IMR-90 (cell line): Measurements from ENCODE around the gene ARFGAP3. TPM values are rescaled to one million over a fixed set of nuclear protein-coding genes. Genes with fewer than 3 reads are reported as not detected.

ENCODE experiments used
- ATAC-seq: fragments of 200-7000 bp; cut with Tn5 transposase; 2 replicates; pipeline ENCODE4 v1.9.1; 2020; ENCODE audit warnings: low read depth, mild to moderate bottlenecking, moderate library complexity
- BruUV-seq: library from RNA; stranded (reverse); fragments of 400-500 nt; replicated peaks from 2 replicates; lab custom pipeline; 2021; lab: Mats Ljungman, UMichigan
- CTCF ChIA-PET: fragments of 300-600 bp; formaldehyde crosslinking; extraction: SDS; loops from one replicate; lab custom pipeline; 2021; ENCODE audit warnings: antibody characterized with exemption; lab: Yijun Ruan, JAX
- POLR2A ChIA-PET: fragments of 300-600 bp; sonication (Branson Sonifier 250); formaldehyde crosslinking; loops from one replicate; lab custom pipeline; 2022; ENCODE audit warnings: antibody characterized with exemption; ENCODE audit not compliant: unreplicated experiment; lab: Charles Lee
- DNase-seq: peaks from one replicate; pipeline ENCODE4 v3.0.0; 2013
- H2AFZ ChIP-seq: replicated peaks from 2 replicates; pipeline ENCODE3; 2013; ENCODE audit warnings: low read length, mild to moderate bottlenecking; ENCODE audit not compliant: poor library complexity
- H2AK5ac ChIP-seq: 2 replicates; pipeline ENCODE4 v1.6.1; 2013; ENCODE audit warnings: low read depth, low read length, inconsistent platforms
- H2AK9ac ChIP-seq: replicated peaks from 2 replicates; pipeline ENCODE3; 2013; ENCODE audit warnings: mild to moderate bottlenecking, low read depth, low read length, moderate library complexity; ENCODE audit not compliant: poor library complexity
- H2BK120ac ChIP-seq: 2 replicates; pipeline ENCODE4 v1.6.1; 2013; ENCODE audit warnings: low read depth, low read length, inconsistent platforms
- H2BK15ac ChIP-seq: 3 replicates; pipeline ENCODE4 v1.6.1; 2013; ENCODE audit warnings: low read depth, low read length, inconsistent platforms
- H2BK20ac ChIP-seq: 2 replicates; pipeline ENCODE4 v1.6.1; 2013; ENCODE audit warnings: low read depth, mild to moderate bottlenecking, inconsistent platforms, low read length, moderate library complexity
- H2BK5ac ChIP-seq: 2 replicates; pipeline ENCODE4 v1.6.1; 2013; ENCODE audit warnings: mild to moderate bottlenecking, low read depth, low read length, inconsistent platforms; ENCODE audit not compliant: poor library complexity, severe bottlenecking
- H3K14ac ChIP-seq: replicated peaks from 2 replicates; pipeline ENCODE4 v1.6.1; 2013; ENCODE audit warnings: low read depth, low read length, inconsistent platforms
- H3K18ac ChIP-seq: 2 replicates; pipeline ENCODE4 v1.6.1; 2013; ENCODE audit warnings: low read depth, low read length, control low read depth
- H3K23ac ChIP-seq: 2 replicates; pipeline ENCODE4 v1.6.1; 2013; ENCODE audit warnings: low read depth, low read length, inconsistent platforms
- H3K27ac ChIP-seq: 2 replicates; pipeline ENCODE4 v1.5.1; 2013; ENCODE audit warnings: mild to moderate bottlenecking, control low read depth, low read length; ENCODE audit not compliant: insufficient read depth
- H3K27me3 ChIP-seq: 2 replicates; pipeline ENCODE4 v1.6.1; 2013; ENCODE audit warnings: low read length; ENCODE audit not compliant: control insufficient read depth, insufficient read depth
- H3K36me3 ChIP-seq: 2 replicates; pipeline ENCODE4 v1.6.1; 2013; ENCODE audit warnings: low read length, mixed read lengths; ENCODE audit not compliant: control insufficient read depth, insufficient read depth
- H3K4ac ChIP-seq: 2 replicates; pipeline ENCODE4 v1.6.1; 2013; ENCODE audit warnings: low read depth, low read length, inconsistent platforms
- H3K4me1 ChIP-seq: 2 replicates; pipeline ENCODE4 v1.6.1; 2013; ENCODE audit warnings: low read length, mixed read lengths; ENCODE audit not compliant: control insufficient read depth, insufficient read depth
- H3K4me2 ChIP-seq: 2 replicates; pipeline ENCODE4 v1.6.1; 2013; ENCODE audit warnings: low read depth, mild to moderate bottlenecking, control low read depth, low read length, moderate library complexity
- H3K4me3 ChIP-seq: 2 replicates; pipeline ENCODE4 v1.5.1; 2013; ENCODE audit warnings: low read depth, mild to moderate bottlenecking, control low read depth, low read length, moderate library complexity; ENCODE audit not compliant: insufficient read depth
- H3K56ac ChIP-seq: 2 replicates; pipeline ENCODE4 v1.6.1; 2013; ENCODE audit warnings: low read length, inconsistent platforms; ENCODE audit not compliant: insufficient read depth; ENCODE audit errors: extremely low read depth
- H3K79me1 ChIP-seq, 2 experiments: 2 replicates each; pipeline ENCODE4 v1.6.1; 2013; ENCODE audit warnings: low read length in 2 of 2, inconsistent platforms in 1 of 2, low read depth in 1 of 2
- H3K9ac ChIP-seq: 2 replicates; pipeline ENCODE4 v1.6.1; 2013; ENCODE audit warnings: low read depth, low read length, control low read depth
- H3K9me1 ChIP-seq: 2 replicates; pipeline ENCODE4 v1.6.1; 2013; ENCODE audit warnings: low read length, inconsistent platforms; ENCODE audit not compliant: insufficient read depth
- H3K9me3 ChIP-seq: 2 replicates; pipeline ENCODE4 v1.6.1; 2013; ENCODE audit warnings: low read length; ENCODE audit not compliant: control insufficient read depth, insufficient read depth
- H4K20me1 ChIP-seq: 2 replicates; pipeline ENCODE4 v1.6.1; 2013; ENCODE audit warnings: low read length, inconsistent platforms; ENCODE audit not compliant: insufficient read depth
- H4K5ac ChIP-seq: 2 replicates; pipeline ENCODE4 v1.6.1; 2013; ENCODE audit warnings: mild to moderate bottlenecking, low read depth, low read length, control low read depth
- H4K8ac ChIP-seq, 2 experiments: 2 replicates each; pipeline ENCODE4 v1.6.1; 2013; ENCODE audit warnings: low read depth in 2 of 2, low read length in 2 of 2, control low read depth in 1 of 2, inconsistent platforms in 1 of 2
- H4K91ac ChIP-seq: 2 replicates; pipeline ENCODE4 v1.6.1; 2013; ENCODE audit warnings: low read depth, low read length, inconsistent platforms; ENCODE audit not compliant: insufficient read depth
- CHD1 ChIP-seq: IDR thresholded peaks from 2 replicates; pipeline ENCODE4 v1.6.1; 2012; ENCODE audit warnings: low read depth, low read length, improper control_type of control experiment
- FOS ChIP-seq: fragments of 150-350 bp; IDR thresholded peaks from 2 replicates; pipeline ENCODE4 v1.6.1; 2016; ENCODE audit warnings: low read depth, low read length
- SMC3 ChIP-seq: fragments of 150-350 bp; IDR thresholded peaks from 2 replicates; pipeline ENCODE4 v1.6.1; 2016; ENCODE audit warnings: low read depth, mild to moderate bottlenecking, antibody characterized with exemption, low read length, moderate library complexity
- USF2 ChIP-seq: fragments of 150-350 bp; IDR thresholded peaks from 2 replicates; pipeline ENCODE4 v1.6.1; 2017; ENCODE audit warnings: mild to moderate bottlenecking, antibody characterized with exemption, low read length, low read depth
- WGBS, 2 experiments: methylation state at CpG; one replicate each; pipeline versions ENCODE4 v1.1.5 to v1.1.7; 2013; ENCODE audit warnings: missing lambda C conversion rate in 2 of 2; ENCODE audit not compliant: insufficient read length in 1 of 2; ENCODE audit errors: extremely low coverage in 2 of 2; 5-methylcytosine and 5-hydroxymethylcytosine counted together
- dilution Hi-C: fragments of 300-500 bp; cut with HindIII; formaldehyde crosslinking; loops from one replicate; pipeline ENCODE4 v1.14.3; 2018; ENCODE audit warnings: low sequenced_read_pairs; ENCODE audit not compliant: unreplicated experiment
- in situ Hi-C: fragments of 300-500 bp; cut with MboI; formaldehyde crosslinking; loops from 3 replicates; pipeline ENCODE4 v1.14.3; 2019; ENCODE audit warnings: low sequenced_read_pairs, inconsistent platforms, mixed read lengths
- intact Hi-C: fragments of 100-400 bp; cut with micrococcal nuclease; formaldehyde crosslinking; loops from 2 replicates; pipeline ENCODE4 v1.10.0; 2022
- polyA plus RNA-seq, 3 experiments: library from polyadenylated mRNA; depleted of rRNA; stranded (reverse); fragments of >200 nt; gene quantifications; 2 replicates each; pipeline ENCODE4 v1.2.3, GENCODE V29; 2012; ENCODE audit warnings: low replicate concordance in 1 of 3
- total RNA-seq: library from RNA; depleted of rRNA; stranded (reverse); fragments of >200 nt; gene quantifications from 2 replicates; pipeline ENCODE4 v1.2.3, GENCODE V29; 2012

The ARFGAP3 gene
- total and polyA plus RNA-seq, 2 of the 4 experiments (the other 2 are of a cell fraction), result 50.0 to 70.1 TPM

GRCh38 chr22:42836026-42836425 lies 21.0 kb downstream of the ARFGAP3 start:
- peaks cover 8% of the 10 kb centered on the region for H3K9me1 ChIP-seq
- H3K4me1 ChIP-seq, result peaks cover under 1% of the 10 kb centered on the region; the same call in 1 of the 2 replicates
- H3K27me3 ChIP-seq, result no peaks in the 10 kb centered on the region
- no peak overlapping the region for H3K4me3 ChIP-seq
- WGBS, 2 experiments, result no CpG with 5 or more reads among the region's 5 CpGs
- peaks cover 37 to 54% of the 10 kb centered on the region in 2 experiments for H3K79me1 ChIP-seq
- BruUV-seq, result no TSS peak
- H3K14ac ChIP-seq, result no peak overlapping the region
- DNase-seq (no peak), ATAC-seq (no peak)
- no peak overlapping the region for H2BK20ac ChIP-seq
- no peak overlapping the region for H3K4me2 ChIP-seq
- no peak overlapping the region for H3K18ac ChIP-seq
- H4K5ac ChIP-seq, result no peak overlapping the region
- H4K8ac ChIP-seq, result no peak overlapping the region
- TF ChIP-seq SMC3 (no peak), FOS (no peak), USF2 (no peak), CHD1 (no peak)
- H2AFZ ChIP-seq, result no peak overlapping the region
- in situ Hi-C loops, result no loop called here
- no peak overlapping the region for H3K23ac ChIP-seq
- H3K4ac ChIP-seq, result no peak overlapping the region
- H3K9me3 ChIP-seq, result no peaks in the 10 kb centered on the region
- ChIA-PET POLR2A (no interaction called here), CTCF (interaction anchor here (0.6 to 2.1 kb wide), 3 partner anchors 16 to 181 kb away, joined by 4 to 8 read pairs (median 5); no protein-coding TSS in a partner anchor)
- intact Hi-C loops, result no loop called here
- no peak overlapping the region for H2BK5ac ChIP-seq
- dilution Hi-C loops, result no loop called here
- H3K56ac ChIP-seq, result no peak overlapping the region
- no peak overlapping the region for H2AK5ac ChIP-seq
- H4K91ac ChIP-seq, result no peak overlapping the region
- no peak overlapping the region for H3K27ac ChIP-seq
- H4K20me1 ChIP-seq, result peaks cover 14% of the 10 kb centered on the region
- no peak overlapping the region for H2BK15ac ChIP-seq
- peaks cover 44% of the 10 kb centered on the region for H3K36me3 ChIP-seq
- H2AK9ac ChIP-seq, result no peak overlapping the region
- no peak overlapping the region for H3K9ac ChIP-seq
- no peak overlapping the region for H2BK120ac ChIP-seq
